K562 (cell line): Measurements from ENCODE around the gene ATG13. TPM values are rescaled to one million over a fixed set of nuclear protein-coding genes. Genes with fewer than 3 reads are reported as not detected.
"Not testable (repeated sequence)": the region's sequence is repeated elsewhere in the genome, so short reads cannot be mapped to it uniquely, and the experiment has no call there.

ENCODE experiments used
- ATAC-seq: fragments of 200-7000 bp; cut with Tn5 transposase; 3 replicates; pipeline ENCODE4 v1.9.1; 2020; ENCODE audit warnings: moderate library complexity
- BruUV-seq: library from RNA; stranded (reverse); fragments of 400-500 nt; replicated peaks from 2 replicates; lab custom pipeline; 2021; lab: Mats Ljungman, UMichigan
- CTCF ChIA-PET: fragments of 300-600 bp; formaldehyde crosslinking; extraction: SDS; loops from one replicate; lab custom pipeline; 2021; ENCODE audit warnings: low intra/inter-chr PET ratio; lab: Yijun Ruan, JAX
- POLR2A ChIA-PET: fragments of 300-600, 350-650 bp; sonication (Branson Sonifier 250); formaldehyde crosslinking; extraction: SDS; loops from one replicate; lab custom pipeline; 2021; ENCODE audit warnings: antibody characterized with exemption, inconsistent platforms; lab: Yijun Ruan, JAX
- DNase-seq, 4 experiments: peaks; one replicate each; pipeline versions ENCODE4 v3.0.0 to v3.0.0-alpha.2; 2011 to 2018; ENCODE audit warnings: low spot score in 3 of 4, mixed read lengths in 3 of 4; ENCODE audit errors: extremely low read depth in 1 of 4
- FAIRE-seq: peaks from 2 replicates; lab custom pipeline; 2011; peaks lifted over from hg19 to GRCh38; lab: Jason Lieb, UNC
- H2AFZ ChIP-seq: 2 replicates; pipeline ENCODE4 v1.6.0; 2011; ENCODE audit warnings: low read depth, low read length, control low read depth, inconsistent platforms
- H3K27ac ChIP-seq: fragments of 200-600 bp; 3 replicates; pipeline ENCODE4 v1.8.0; 2011; ENCODE audit warnings: low read depth, mild to moderate bottlenecking, control low read depth, inconsistent platforms, low read length, moderate library complexity, mixed read lengths; ENCODE audit errors: extremely low read depth
- H3K27me3 ChIP-seq, 2 experiments: fragments of 300-600 bp in 1 of 2; 2 replicates in 1 of 2; 3 replicates in 1 of 2; pipeline versions ENCODE4 v1.6.0 to v1.8.0; 2011; ENCODE audit warnings: inconsistent platforms in 2 of 2, low read length in 2 of 2, mild to moderate bottlenecking in 1 of 2, mixed read lengths in 1 of 2, moderate library complexity in 1 of 2; ENCODE audit not compliant: control insufficient read depth in 2 of 2, insufficient read depth in 2 of 2
- H3K36me3 ChIP-seq: fragments of 300-600 bp; 3 replicates; pipeline ENCODE4 v1.8.0; 2011; ENCODE audit warnings: mild to moderate bottlenecking, low read length, inconsistent platforms; ENCODE audit not compliant: control insufficient read depth, insufficient read depth
- H3K4me1 ChIP-seq, 2 experiments: fragments of 200-600 bp in 1 of 2; replicated peaks in 1 of 2; 2 replicates in 1 of 2; 3 replicates in 1 of 2; pipeline versions ENCODE4 v1.5.1 to v1.8.0; 2011; ENCODE audit warnings: inconsistent platforms in 2 of 2, low read length in 2 of 2, mild to moderate bottlenecking in 1 of 2, mixed read lengths in 1 of 2, moderate library complexity in 1 of 2; ENCODE audit not compliant: control insufficient read depth in 2 of 2, insufficient read depth in 2 of 2
- H3K4me2 ChIP-seq: 2 replicates; pipeline ENCODE4 v1.6.1; 2011; ENCODE audit warnings: low read length, control low read depth, inconsistent platforms, mixed read lengths; ENCODE audit not compliant: insufficient read depth
- H3K4me3 ChIP-seq: fragments of 200-600 bp; sonication (generic), shearing (Covaris generic); 2 replicates; pipeline ENCODE4 v1.5.1; 2016; ENCODE audit warnings: control low read depth, inconsistent platforms
- H3K79me2 ChIP-seq: fragments of 200-600 bp; 3 replicates; pipeline ENCODE4 v1.8.0; 2011; ENCODE audit warnings: low read length, inconsistent platforms; ENCODE audit not compliant: control insufficient read depth, insufficient read depth
- H3K9ac ChIP-seq, 2 experiments: 2 replicates each; pipeline versions ENCODE4 v1.6.0 to v1.6.1; 2011; ENCODE audit warnings: low read depth in 2 of 2, low read length in 2 of 2, control low read depth in 1 of 2, inconsistent platforms in 1 of 2, mild to moderate bottlenecking in 1 of 2, mixed read lengths in 1 of 2; ENCODE audit not compliant: insufficient read depth in 1 of 2
- H3K9me1 ChIP-seq: one replicate; pipeline ENCODE4 v1.6.0; 2011; ENCODE audit warnings: inconsistent platforms, mild to moderate bottlenecking, low read length, moderate library complexity; ENCODE audit not compliant: control insufficient read depth, insufficient read depth
- H3K9me3 ChIP-seq: replicated peaks from 2 replicates; pipeline ENCODE4 v1.5.1; 2011; ENCODE audit warnings: low read depth, low read length, inconsistent platforms; ENCODE audit not compliant: control insufficient read depth, insufficient read depth
- H4K20me1 ChIP-seq: replicated peaks from 2 replicates; pipeline ENCODE4 v1.6.1; 2011; ENCODE audit warnings: low read length, inconsistent platforms, mixed read lengths; ENCODE audit not compliant: control insufficient read depth, insufficient read depth
- ADNP ChIP-seq: fragments of 200-800 bp; sonication (Bioruptor generic); IDR thresholded peaks from 2 replicates; pipeline ENCODE4 v1.6.1; 2016; ENCODE audit warnings: missing genetic modification characterization, missing compliant biosample characterization
- BCOR ChIP-seq: fragments of 450-650 bp; IDR thresholded peaks from 2 replicates; pipeline ENCODE4 v1.6.1; 2016
- GABPA ChIP-seq: fragments of 200-800 bp; sonication (Bioruptor generic); conservative IDR thresholded peaks from 2 replicates; pipeline ENCODE4 v1.6.1; 2016; ENCODE audit warnings: low read depth, missing genetic modification characterization, missing compliant biosample characterization
- KDM1A ChIP-seq, 2 experiments: fragments of 450-650 bp; IDR thresholded peaks; 2 replicates each; pipeline ENCODE4 v1.6.1; 2016; ENCODE audit warnings: mild to moderate bottlenecking in 2 of 2
- RBM25 ChIP-seq: fragments of 200-400 bp; formaldehyde crosslinking; IDR thresholded peaks from 2 replicates; pipeline ENCODE4 v1.6.1; 2018; ENCODE audit warnings: low read length, low read depth, moderate library complexity; ENCODE audit not compliant: severe bottlenecking
- SMC3 ChIP-seq: conservative IDR thresholded peaks from 2 replicates; pipeline ENCODE4 v1.6.1; 2011; ENCODE audit warnings: low read depth, low read length, improper control_type of control experiment; ENCODE audit not compliant: insufficient read depth
- ZC3H8 ChIP-seq: fragments of 450-650 bp; IDR thresholded peaks from 2 replicates; pipeline ENCODE4 v1.6.1; 2017
- ZFP30 ChIP-seq: fragments of 250-450 bp; sonication (Bioruptor Pico); IDR thresholded peaks from 2 replicates; pipeline ENCODE4 v1.8.0; 2022; ENCODE audit warnings: moderate library complexity, mild to moderate bottlenecking, inconsistent platforms, borderline replicate concordance
- ZNF780A ChIP-seq: fragments of 250-450 bp; sonication (Bioruptor Pico); IDR thresholded peaks from 2 replicates; pipeline ENCODE4 v1.5.0; 2021; ENCODE audit warnings: mild to moderate bottlenecking
- WGBS: fragments of 100-300 bp; shearing (Covaris generic); methylation state at CpG from one replicate; pipeline ENCODE4 v1.1.6; 2016; ENCODE audit warnings: low coverage, mixed read lengths; ENCODE audit not compliant: insufficient coverage; ENCODE audit errors: missing lambda C conversion rate; 5-methylcytosine and 5-hydroxymethylcytosine counted together
- in situ Hi-C: fragments of 300-500 bp; cut with MboI; formaldehyde crosslinking; loops from 4 replicates; pipeline ENCODE4 v1.15.0; 2018; ENCODE audit warnings: inconsistent platforms, mixed read lengths
- intact Hi-C: fragments of 100-400 bp; cut with micrococcal nuclease; formaldehyde crosslinking; loops from 2 replicates; pipeline ENCODE4 v1.14.2; 2022
- polyA plus RNA-seq, 8 experiments: library from polyadenylated mRNA; depleted of rRNA in 4 of 8; stranded (reverse) in 5 of 8; unstranded in 3 of 8; fragments of >200 nt; fragmentation: Nextera tagmentation in 2 of 8; fragmentation: Illumina TruSeq in 1 of 8; extraction: Ambion mirVana in 2 of 8; extraction: Trizol in 1 of 8; gene quantifications; 2 replicates each; pipeline versions ENCODE4 v1.2.1 to v1.2.3, GENCODE V29; 2011 to 2014; ENCODE audit warnings: inconsistent platforms in 1 of 8, missing spikeins in 1 of 8
- total RNA-seq, 7 experiments: library from RNA; depleted of rRNA in 6 of 7; stranded (reverse); fragments of >200 nt in 6 of 7; fragmentation: Illumina TruSeq in 2 of 7; extraction: Trizol in 2 of 7; gene quantifications; 2 replicates each; pipeline versions ENCODE4 v1.2.1 to v1.2.3, GENCODE V29; 2011 to 2021; ENCODE audit warnings: low replicate concordance in 1 of 7

ATG13 gene
- total and polyA plus RNA-seq, 9 of the 15 experiments (the other 6 are each of a cell fraction or from before 2014, with no cell fraction given) = 13.1 to 61.5 (median 36.5) TPM

GRCh38 chr11:46717825-46718154 is 100.4 kb downstream of the ATG13 start:
- not testable (repeated sequence) for H3K27ac ChIP-seq

DNA sequence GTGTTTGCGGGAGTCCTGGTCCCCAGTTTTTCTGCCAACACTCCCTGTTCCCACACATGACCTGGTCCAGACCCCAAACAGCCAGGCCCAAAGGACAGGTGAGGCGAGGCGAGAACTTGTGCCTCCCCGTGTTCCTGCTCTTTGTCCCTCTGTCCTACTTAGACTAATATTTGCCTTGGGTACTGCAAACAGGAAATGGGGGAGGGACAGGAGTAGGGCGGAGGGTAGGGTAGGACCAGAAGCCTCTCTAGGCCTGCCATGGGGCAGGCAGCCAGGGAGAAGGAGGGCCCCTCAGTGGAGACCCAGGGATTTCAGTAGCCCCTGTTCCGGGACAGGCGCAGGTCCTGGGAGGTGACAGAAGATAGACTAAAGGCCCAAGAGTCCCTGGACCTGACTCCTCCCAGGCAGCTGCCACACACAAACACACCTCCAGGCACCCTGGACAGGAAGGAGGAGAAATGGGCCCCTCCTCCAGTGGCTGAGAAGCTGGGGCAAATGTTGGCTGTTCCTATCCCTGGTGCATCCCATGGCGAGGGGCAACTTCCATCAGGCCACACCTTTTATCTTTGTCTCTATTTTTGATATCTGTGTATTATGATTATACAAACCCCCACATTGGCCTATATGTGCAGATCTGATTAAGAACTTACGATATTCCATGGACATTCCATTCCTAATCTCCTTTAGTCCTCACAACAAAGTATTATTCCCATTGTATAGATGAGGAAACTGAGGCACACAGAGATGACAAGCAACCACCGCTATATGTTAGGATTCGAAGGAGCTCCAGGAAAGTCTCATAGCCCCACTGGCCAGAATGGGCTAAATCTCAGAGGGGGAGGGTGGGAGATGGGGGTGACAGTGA is 101.0 kb downstream of the ATG13 start:
- Histone ChIP-seq H3K27ac (no peak overlapping the region), H3K9ac (peak overlapping the region in 1 of 2 experiments; percentile 75; a peak in 1 of 4 replicates), H3K9me3 (peaks cover 4% of the 10 kb centered on the region; the same call in 1 of the 2 replicates)
- 76% methylated on average over 10 of the region's 11 CpGs for WGBS
- intact Hi-C loops = no loop called here
- ATAC-seq = peak; percentile 58
- TF ChIP-seq KDM1A (IDR thresholded peaks at IDR 0.05) = peak in 1 of 2 experiments; percentile 34; a peak in 2 of 4 replicates
- TF ChIP-seq GABPA (tag) = 0 out of 2 replicates have a peak, but pooled peaks have one; percentile 15
- peak; percentile 77 for TF ChIP-seq BCOR
- no peak for TF ChIP-seq SMC3
- peak; percentile 82 for TF ChIP-seq RBM25
- no peak for TF ChIP-seq ZNF780A (CRISPR knock-in tag)
- peak; percentile 61; the same call in 1 of the 2 replicates for TF ChIP-seq ADNP (tag)
- no peak for TF ChIP-seq ZC3H8
- TF ChIP-seq ZFP30 (CRISPR knock-in tag) = no peak
- TF ChIP-seq, all 486 proteins: peak for 5
- H4K20me1 ChIP-seq = no peaks in the 10 kb centered on the region
- no peak for DNase-seq
- no peaks in the 10 kb centered on the region for H3K79me2 ChIP-seq
- ChIA-PET CTCF (no interaction called here), POLR2A (interaction anchor here (0.5 to 0.6 kb wide), 2 partner anchors 1311 to 1396 kb away, joined by 3 read pairs; no protein-coding TSS in a partner anchor)
- H3K36me3 ChIP-seq = no peaks in the 10 kb centered on the region
- H3K27me3 ChIP-seq = peaks cover 0 to 3% of the 10 kb centered on the region in 2 experiments; a peak in 1 of 5 replicates
- BruUV-seq = no TSS peak
- H3K4me2 ChIP-seq = no peak overlapping the region
- H2AFZ ChIP-seq = peak overlapping the region; percentile 85
- H3K9me1 ChIP-seq = no peaks in the 10 kb centered on the region
- in situ Hi-C loops = no loop called here
- H3K4me1 ChIP-seq = peaks cover 4 to 17% of the 10 kb centered on the region in 2 experiments; a peak in 4 of 5 replicates
- peak; percentile 32 for FAIRE-seq
- H3K4me3 ChIP-seq = no peak overlapping the region

More at GRCh38 chr11:46717825-46718154, 100.4 kb downstream of the ATG13 start:
- 89% methylated on average over 2 of the region's 2 CpGs for WGBS
- intact Hi-C loops, H4K20me1 ChIP-seq, FAIRE-seq, H3K79me2 ChIP-seq, H3K4me2 ChIP-seq, in situ Hi-C loops, DNase-seq, H3K4me3 ChIP-seq, H3K9me1 ChIP-seq, H3K36me3 ChIP-seq, BruUV-seq, H3K9me3 ChIP-seq, ATAC-seq, CTCF ChIA-PET, H3K27me3 ChIP-seq: not testable (repeated sequence)
- POLR2A ChIA-PET = interaction anchor here (0.5 to 1.1 kb wide), 3 partner anchors 13 to 1396 kb away, joined by 3 read pairs; no protein-coding TSS in a partner anchor
- Histone ChIP-seq H2AFZ (peak overlapping the region; percentile 85), H3K4me1 (peaks cover 4 to 17% of the 10 kb centered on the region in 2 experiments; a peak in 4 of 5 replicates), H3K9ac (peak overlapping the region in 1 of 2 experiments; percentile 75; a peak in 1 of 4 replicates)
